MM.1S (cell line): ENCODE results near the gene MUC20.

Experiments used
- EZH2 ChIP-seq: fragments of 300-600 bp; sonication (generic); optimal IDR thresholded peaks from 2 replicates; pipeline ENCODE3; 2017; ENCODE audit warnings: low read depth, mild to moderate bottlenecking, antibody characterized with exemption, low read length, mixed read lengths
- TF ChIP-seq, protein P1 (sequence below): fragments of 300-600 bp; sonication (generic); IDR thresholded peaks from 2 replicates; pipeline ENCODE4 v1.5.1; 2016; ENCODE audit warnings: antibody characterized with exemption, low read length, mixed read lengths

DNA sequence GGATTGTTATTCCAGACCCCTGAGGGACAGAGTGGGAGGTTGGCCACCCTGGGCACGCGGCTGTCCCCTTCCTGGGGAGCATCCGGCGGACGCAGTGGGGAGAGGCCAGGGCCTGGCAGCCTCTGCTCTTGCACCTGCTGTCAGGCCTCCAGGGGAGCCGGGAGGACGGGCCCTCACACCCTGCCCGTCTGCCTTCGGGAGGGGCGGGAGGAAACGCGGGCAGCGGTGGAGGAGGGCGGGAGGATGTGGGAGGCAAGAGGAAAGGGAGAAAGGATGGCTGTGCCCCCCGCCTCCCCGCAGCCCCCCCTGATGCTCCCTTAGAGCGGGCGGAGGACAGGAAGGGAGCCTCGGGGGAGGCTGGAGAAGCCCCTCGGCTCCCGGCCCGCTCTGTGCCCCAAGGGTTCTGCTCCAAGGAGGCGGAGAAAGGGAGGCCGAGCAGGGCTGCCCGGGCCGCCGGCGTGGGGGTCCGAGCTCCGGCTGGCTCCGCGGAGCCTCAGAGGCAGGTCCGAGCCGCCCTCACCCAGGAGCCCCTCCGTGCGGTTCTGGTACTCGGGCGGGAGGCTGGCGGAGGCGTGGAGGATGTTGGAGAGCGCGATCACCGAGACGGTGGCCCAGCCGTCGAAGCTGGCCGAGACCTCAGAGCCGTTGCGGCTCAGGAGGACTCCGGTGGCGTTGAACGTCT, 40.9 kb downstream of the MUC20 start:
- TF ChIP-seq, protein P1, sequence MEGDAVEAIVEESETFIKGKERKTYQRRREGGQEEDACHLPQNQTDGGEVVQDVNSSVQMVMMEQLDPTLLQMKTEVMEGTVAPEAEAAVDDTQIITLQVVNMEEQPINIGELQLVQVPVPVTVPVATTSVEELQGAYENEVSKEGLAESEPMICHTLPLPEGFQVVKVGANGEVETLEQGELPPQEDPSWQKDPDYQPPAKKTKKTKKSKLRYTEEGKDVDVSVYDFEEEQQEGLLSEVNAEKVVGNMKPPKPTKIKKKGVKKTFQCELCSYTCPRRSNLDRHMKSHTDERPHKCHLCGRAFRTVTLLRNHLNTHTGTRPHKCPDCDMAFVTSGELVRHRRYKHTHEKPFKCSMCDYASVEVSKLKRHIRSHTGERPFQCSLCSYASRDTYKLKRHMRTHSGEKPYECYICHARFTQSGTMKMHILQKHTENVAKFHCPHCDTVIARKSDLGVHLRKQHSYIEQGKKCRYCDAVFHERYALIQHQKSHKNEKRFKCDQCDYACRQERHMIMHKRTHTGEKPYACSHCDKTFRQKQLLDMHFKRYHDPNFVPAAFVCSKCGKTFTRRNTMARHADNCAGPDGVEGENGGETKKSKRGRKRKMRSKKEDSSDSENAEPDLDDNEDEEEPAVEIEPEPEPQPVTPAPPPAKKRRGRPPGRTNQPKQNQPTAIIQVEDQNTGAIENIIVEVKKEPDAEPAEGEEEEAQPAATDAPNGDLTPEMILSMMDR = no peak
- TF ChIP-seq EZH2 = no peak
